K562 (cell line): ENCODE data around the gene PCSK7. TPM values are rescaled to one million over a fixed set of nuclear protein-coding genes. Genes with fewer than 3 reads are reported as not detected.

Source experiments
- ATAC-seq: fragments of 200-7000 bp; cut with Tn5 transposase; 3 replicates; pipeline ENCODE4 v1.9.1; 2020; ENCODE audit warnings: moderate library complexity
- BruUV-seq: library from RNA; stranded (reverse); fragments of 400-500 nt; replicated peaks from 2 replicates; lab custom pipeline; 2021; lab: Mats Ljungman, UMichigan
- CTCF ChIA-PET: fragments of 300-600 bp; formaldehyde crosslinking; extraction: SDS; loops from one replicate; lab custom pipeline; 2021; ENCODE audit warnings: low intra/inter-chr PET ratio; lab: Yijun Ruan, JAX
- POLR2A ChIA-PET: fragments of 300-600, 350-650 bp; sonication (Branson Sonifier 250); formaldehyde crosslinking; extraction: SDS; loops from one replicate; lab custom pipeline; 2021; ENCODE audit warnings: antibody characterized with exemption, inconsistent platforms; lab: Yijun Ruan, JAX
- DNase-seq, 4 experiments: peaks; one replicate each; pipeline versions ENCODE4 v3.0.0 to v3.0.0-alpha.2; 2011 to 2018; ENCODE audit warnings: low spot score in 3 of 4, mixed read lengths in 3 of 4; ENCODE audit errors: extremely low read depth in 1 of 4
- FAIRE-seq: peaks from 2 replicates; lab custom pipeline; 2011; peaks lifted over from hg19 to GRCh38; lab: Jason Lieb, UNC
- H2AFZ ChIP-seq: 2 replicates; pipeline ENCODE4 v1.6.0; 2011; ENCODE audit warnings: low read depth, low read length, control low read depth, inconsistent platforms
- H3K27ac ChIP-seq: fragments of 200-600 bp; 3 replicates; pipeline ENCODE4 v1.8.0; 2011; ENCODE audit warnings: low read depth, mild to moderate bottlenecking, control low read depth, inconsistent platforms, low read length, moderate library complexity, mixed read lengths; ENCODE audit errors: extremely low read depth
- H3K27me3 ChIP-seq, 2 experiments: fragments of 300-600 bp in 1 of 2; 2 replicates in 1 of 2; 3 replicates in 1 of 2; pipeline versions ENCODE4 v1.6.0 to v1.8.0; 2011; ENCODE audit warnings: inconsistent platforms in 2 of 2, low read length in 2 of 2, mild to moderate bottlenecking in 1 of 2, mixed read lengths in 1 of 2, moderate library complexity in 1 of 2; ENCODE audit not compliant: control insufficient read depth in 2 of 2, insufficient read depth in 2 of 2
- H3K36me3 ChIP-seq: fragments of 300-600 bp; 3 replicates; pipeline ENCODE4 v1.8.0; 2011; ENCODE audit warnings: mild to moderate bottlenecking, low read length, inconsistent platforms; ENCODE audit not compliant: control insufficient read depth, insufficient read depth
- H3K4me1 ChIP-seq, 2 experiments: fragments of 200-600 bp in 1 of 2; replicated peaks in 1 of 2; 2 replicates in 1 of 2; 3 replicates in 1 of 2; pipeline versions ENCODE4 v1.5.1 to v1.8.0; 2011; ENCODE audit warnings: inconsistent platforms in 2 of 2, low read length in 2 of 2, mild to moderate bottlenecking in 1 of 2, mixed read lengths in 1 of 2, moderate library complexity in 1 of 2; ENCODE audit not compliant: control insufficient read depth in 2 of 2, insufficient read depth in 2 of 2
- H3K4me2 ChIP-seq: 2 replicates; pipeline ENCODE4 v1.6.1; 2011; ENCODE audit warnings: low read length, control low read depth, inconsistent platforms, mixed read lengths; ENCODE audit not compliant: insufficient read depth
- H3K4me3 ChIP-seq: fragments of 200-600 bp; sonication (generic), shearing (Covaris generic); 2 replicates; pipeline ENCODE4 v1.5.1; 2016; ENCODE audit warnings: control low read depth, inconsistent platforms
- H3K79me2 ChIP-seq: fragments of 200-600 bp; 3 replicates; pipeline ENCODE4 v1.8.0; 2011; ENCODE audit warnings: low read length, inconsistent platforms; ENCODE audit not compliant: control insufficient read depth, insufficient read depth
- H3K9ac ChIP-seq, 2 experiments: 2 replicates each; pipeline versions ENCODE4 v1.6.0 to v1.6.1; 2011; ENCODE audit warnings: low read depth in 2 of 2, low read length in 2 of 2, control low read depth in 1 of 2, inconsistent platforms in 1 of 2, mild to moderate bottlenecking in 1 of 2, mixed read lengths in 1 of 2; ENCODE audit not compliant: insufficient read depth in 1 of 2
- H3K9me1 ChIP-seq: one replicate; pipeline ENCODE4 v1.6.0; 2011; ENCODE audit warnings: inconsistent platforms, mild to moderate bottlenecking, low read length, moderate library complexity; ENCODE audit not compliant: control insufficient read depth, insufficient read depth
- H3K9me3 ChIP-seq: replicated peaks from 2 replicates; pipeline ENCODE4 v1.5.1; 2011; ENCODE audit warnings: low read depth, low read length, inconsistent platforms; ENCODE audit not compliant: control insufficient read depth, insufficient read depth
- H4K20me1 ChIP-seq: replicated peaks from 2 replicates; pipeline ENCODE4 v1.6.1; 2011; ENCODE audit warnings: low read length, inconsistent platforms, mixed read lengths; ENCODE audit not compliant: control insufficient read depth, insufficient read depth
- RREB1 ChIP-seq: fragments of 250-450 bp; sonication (Bioruptor Pico); IDR thresholded peaks from 2 replicates; pipeline ENCODE4 v1.4.0; 2020
- WGBS: fragments of 100-300 bp; shearing (Covaris generic); methylation state at CpG from one replicate; pipeline ENCODE4 v1.1.6; 2016; ENCODE audit warnings: low coverage, mixed read lengths; ENCODE audit not compliant: insufficient coverage; ENCODE audit errors: missing lambda C conversion rate; 5-methylcytosine and 5-hydroxymethylcytosine counted together
- in situ Hi-C: fragments of 300-500 bp; cut with MboI; formaldehyde crosslinking; loops from 4 replicates; pipeline ENCODE4 v1.15.0; 2018; ENCODE audit warnings: inconsistent platforms, mixed read lengths
- intact Hi-C: fragments of 100-400 bp; cut with micrococcal nuclease; formaldehyde crosslinking; loops from 2 replicates; pipeline ENCODE4 v1.14.2; 2022
- polyA plus RNA-seq, 8 experiments: library from polyadenylated mRNA; depleted of rRNA in 4 of 8; stranded (reverse) in 5 of 8; unstranded in 3 of 8; fragments of >200 nt; fragmentation: Nextera tagmentation in 2 of 8; fragmentation: Illumina TruSeq in 1 of 8; extraction: Ambion mirVana in 2 of 8; extraction: Trizol in 1 of 8; gene quantifications; 2 replicates each; pipeline versions ENCODE4 v1.2.1 to v1.2.3, GENCODE V29; 2011 to 2014; ENCODE audit warnings: inconsistent platforms in 1 of 8, missing spikeins in 1 of 8
- total RNA-seq, 7 experiments: library from RNA; depleted of rRNA in 6 of 7; stranded (reverse); fragments of >200 nt in 6 of 7; fragmentation: Illumina TruSeq in 2 of 7; extraction: Trizol in 2 of 7; gene quantifications; 2 replicates each; pipeline versions ENCODE4 v1.2.1 to v1.2.3, GENCODE V29; 2011 to 2021; ENCODE audit warnings: low replicate concordance in 1 of 7

The PCSK7 gene
- total and polyA plus RNA-seq, 9 of the 15 experiments (the other 6 are each of a cell fraction or from before 2014, with no cell fraction given), result 3.1 to 29.2 (median 15.6) TPM

- ChIA-PET CTCF (no interaction called here), POLR2A (interaction anchor here (0.7 to 1.4 kb wide), 7 partner anchors 10 to 58 kb away, joined by 3 to 8 read pairs (median 3); partner anchors contain the start of gene SIDT2)
- ATAC-seq (peak; percentile 86), FAIRE-seq (peak; percentile 95), DNase-seq (peak; percentile 66 to 86 (median 76))
- Histone ChIP-seq H3K4me2 (peak overlapping the region; percentile 81), H3K9ac (peak overlapping the region in 1 of 2 experiments; percentile 53; a peak in 1 of 4 replicates), H3K9me3 (no peaks in the 10 kb centered on the region), H3K79me2 (no peaks in the 10 kb centered on the region), H3K27me3 (no peaks in the 10 kb centered on the region), H2AFZ (no peak overlapping the region), H3K9me1 (peaks cover 8% of the 10 kb centered on the region), H3K36me3 (peaks cover 67% of the 10 kb centered on the region), H4K20me1 (peaks cover 10% of the 10 kb centered on the region), H3K27ac (peak overlapping the region; percentile 59; the same call in 2 of the 3 replicates), H3K4me3 (peak overlapping the region; percentile 3; the same call in 1 of the 2 replicates), H3K4me1 (peaks cover 50 to 54% of the 10 kb centered on the region in 2 experiments; a peak in 4 of 5 replicates)
- in situ Hi-C loops, result loop anchor here (10.0 kb wide), 1 partner anchor 339 kb away; no protein-coding TSS in a partner anchor
- intact Hi-C loops, result loop anchor here (1.0 kb wide), 1 partner anchor 79 kb away; no protein-coding TSS in a partner anchor
- WGBS, result 36% methylated on average over 17 of the region's 17 CpGs
- no TSS peak for BruUV-seq
- 0 out of 2 replicates have a peak, but pooled peaks have one; percentile 10 for TF ChIP-seq RREB1 (CRISPR knock-in tag)
Measured at GRCh38 chr11:117223741-117224689, 7.9 kb downstream of the PCSK7 start.
